Vagina (tissue), 2 donors: Measurements from ENCODE around the gene EBF3.

Experiments
- POLR2AphosphoS5 ChIP-seq, 2 donors: sonication (generic); formaldehyde crosslinking; IDR thresholded peaks; one replicate each; pipeline ENCODE4 v1.9.0; 2017; ENCODE audit warnings: antibody characterized with exemption in 2 of 2, mild to moderate bottlenecking in 2 of 2, low read depth in 1 of 2; ENCODE audit not compliant: insufficient read depth in 1 of 2
- TF ChIP-seq, protein P1 (sequence below), 3 experiments: fragments of 450-650 bp in 2 of 3; fragments of 200-600 bp in 1 of 3; sonication (generic) in 1 of 3; IDR thresholded peaks; one replicate each; pipeline ENCODE4 v1.5.1; 2017 to 2019; ENCODE audit warnings: antibody characterized with exemption in 3 of 3, mild to moderate bottlenecking in 2 of 3, moderate library complexity in 2 of 3

DNA sequence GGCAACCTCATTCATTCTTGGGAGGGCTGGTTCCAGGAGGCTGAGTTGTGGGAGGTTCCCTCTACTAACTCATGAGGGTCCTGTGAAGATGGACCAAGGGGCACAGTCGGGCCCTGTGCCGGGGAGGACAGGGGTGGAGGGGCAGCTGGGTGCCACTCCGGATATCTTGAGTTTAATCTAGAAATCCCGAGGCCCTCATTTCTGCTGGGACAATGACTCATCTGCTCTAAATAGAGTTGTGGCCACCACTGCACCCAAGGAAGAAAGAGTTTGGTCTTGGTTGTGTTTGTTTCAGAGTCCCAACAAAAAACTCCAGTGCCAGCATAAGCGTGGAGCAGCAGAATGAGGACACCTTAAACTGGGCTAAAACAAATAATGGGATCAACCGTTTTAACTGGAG lies 82.4 kb downstream of the EBF3 start:
- TF ChIP-seq, protein P1, sequence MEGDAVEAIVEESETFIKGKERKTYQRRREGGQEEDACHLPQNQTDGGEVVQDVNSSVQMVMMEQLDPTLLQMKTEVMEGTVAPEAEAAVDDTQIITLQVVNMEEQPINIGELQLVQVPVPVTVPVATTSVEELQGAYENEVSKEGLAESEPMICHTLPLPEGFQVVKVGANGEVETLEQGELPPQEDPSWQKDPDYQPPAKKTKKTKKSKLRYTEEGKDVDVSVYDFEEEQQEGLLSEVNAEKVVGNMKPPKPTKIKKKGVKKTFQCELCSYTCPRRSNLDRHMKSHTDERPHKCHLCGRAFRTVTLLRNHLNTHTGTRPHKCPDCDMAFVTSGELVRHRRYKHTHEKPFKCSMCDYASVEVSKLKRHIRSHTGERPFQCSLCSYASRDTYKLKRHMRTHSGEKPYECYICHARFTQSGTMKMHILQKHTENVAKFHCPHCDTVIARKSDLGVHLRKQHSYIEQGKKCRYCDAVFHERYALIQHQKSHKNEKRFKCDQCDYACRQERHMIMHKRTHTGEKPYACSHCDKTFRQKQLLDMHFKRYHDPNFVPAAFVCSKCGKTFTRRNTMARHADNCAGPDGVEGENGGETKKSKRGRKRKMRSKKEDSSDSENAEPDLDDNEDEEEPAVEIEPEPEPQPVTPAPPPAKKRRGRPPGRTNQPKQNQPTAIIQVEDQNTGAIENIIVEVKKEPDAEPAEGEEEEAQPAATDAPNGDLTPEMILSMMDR (IDR thresholded peaks at IDR 0.05), result no peak
- no peak for TF ChIP-seq POLR2AphosphoS5 (IDR thresholded peaks at IDR 0.05; ENCODE audit: insufficient read depth in 1 of 2, low read depth in 1 of 2)
